Activated T-helper 9 cell treated with anti-CD3 and anti-CD28 coated beads, Interleukin-2, amount 50 U/mL, for 16 hours (primary cell): ENCODE measurements around the gene ARHGAP33.
"Not testable (repeated sequence)": the region's sequence is repeated elsewhere in the genome, so short reads cannot be mapped to it uniquely, and the experiment has no call there.

Experiments used
- DNase-seq: peaks from one replicate; pipeline ENCODE4 v3.0.0-alpha.2; 2020; ENCODE audit warnings: low read depth

Gene ARHGAP33

DNA sequence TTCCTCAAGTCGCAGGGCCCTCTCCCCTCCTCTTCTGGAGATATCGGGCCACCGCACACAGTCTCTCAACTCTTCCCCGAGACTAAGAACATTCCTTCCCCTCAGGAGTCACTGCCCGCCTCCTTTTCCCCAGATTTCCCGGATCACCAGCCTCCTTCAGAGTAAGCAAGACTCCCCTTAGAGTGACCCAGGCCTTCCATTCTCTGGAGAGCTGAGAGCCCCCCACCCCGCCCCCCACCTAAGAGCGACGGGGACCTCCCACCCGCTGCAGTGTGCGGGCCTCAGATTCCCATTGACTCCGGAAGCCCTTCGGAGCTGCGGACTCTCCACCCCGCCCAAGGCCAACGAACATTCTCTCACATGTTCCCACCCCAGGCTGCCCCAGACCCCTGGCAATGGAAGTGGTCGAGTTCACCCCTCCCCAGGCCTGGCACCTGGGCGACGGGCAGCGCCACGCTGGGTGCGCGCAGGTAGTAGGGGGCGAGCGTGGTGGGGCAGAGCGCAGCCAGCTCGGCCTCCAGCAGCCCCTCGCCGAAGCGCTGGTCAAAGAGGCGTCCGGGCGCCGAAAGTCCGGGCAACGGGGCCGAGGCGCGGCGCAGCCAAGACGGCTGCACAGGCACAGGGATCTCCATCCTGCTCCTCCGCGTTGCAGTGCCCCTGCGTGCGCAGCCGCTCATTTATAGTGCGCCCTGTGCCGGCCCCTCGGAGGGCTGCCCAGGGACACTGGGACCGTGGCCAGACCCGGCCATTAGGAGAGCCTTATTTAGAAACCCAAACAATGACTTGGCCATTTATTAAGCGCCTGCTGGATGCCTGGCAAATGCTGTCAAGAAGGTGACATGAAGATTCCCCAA is 18.8 kb upstream of the ARHGAP33 start, which contains the start of gene HSPB6:
HSPB6 (minus strand) TSS at position 653 of the 854 bp plus-strand sequence; CDS start at position 632, 21 bp downstream.
- no peak for DNase-seq

DNA sequence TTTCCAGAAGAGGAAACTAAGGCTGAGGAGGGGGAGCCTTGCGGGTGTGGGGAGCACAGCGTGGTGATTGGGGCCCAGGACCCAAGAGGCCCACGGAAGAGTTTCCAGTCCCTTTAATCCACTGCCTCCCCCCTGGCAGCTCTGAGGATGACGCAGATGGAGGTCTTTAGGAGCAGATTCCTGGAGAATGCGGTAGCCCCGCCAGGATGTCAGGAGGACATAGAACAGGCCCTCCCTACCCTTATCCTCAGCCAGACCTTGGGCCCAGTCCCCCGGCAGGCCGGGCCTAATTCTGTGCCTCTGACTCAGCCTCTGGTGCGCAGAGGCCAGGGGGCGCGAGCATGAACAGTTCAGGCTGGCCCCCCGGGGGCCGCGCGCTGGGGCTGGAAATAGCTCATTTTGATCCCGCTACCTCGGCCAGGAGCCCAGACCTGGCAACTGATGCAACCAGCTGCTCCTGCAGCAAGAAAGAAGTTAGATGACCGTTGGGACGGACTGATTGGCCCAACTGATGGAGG is 18.1 kb upstream of the ARHGAP33 start:
- no peak for DNase-seq

DNA sequence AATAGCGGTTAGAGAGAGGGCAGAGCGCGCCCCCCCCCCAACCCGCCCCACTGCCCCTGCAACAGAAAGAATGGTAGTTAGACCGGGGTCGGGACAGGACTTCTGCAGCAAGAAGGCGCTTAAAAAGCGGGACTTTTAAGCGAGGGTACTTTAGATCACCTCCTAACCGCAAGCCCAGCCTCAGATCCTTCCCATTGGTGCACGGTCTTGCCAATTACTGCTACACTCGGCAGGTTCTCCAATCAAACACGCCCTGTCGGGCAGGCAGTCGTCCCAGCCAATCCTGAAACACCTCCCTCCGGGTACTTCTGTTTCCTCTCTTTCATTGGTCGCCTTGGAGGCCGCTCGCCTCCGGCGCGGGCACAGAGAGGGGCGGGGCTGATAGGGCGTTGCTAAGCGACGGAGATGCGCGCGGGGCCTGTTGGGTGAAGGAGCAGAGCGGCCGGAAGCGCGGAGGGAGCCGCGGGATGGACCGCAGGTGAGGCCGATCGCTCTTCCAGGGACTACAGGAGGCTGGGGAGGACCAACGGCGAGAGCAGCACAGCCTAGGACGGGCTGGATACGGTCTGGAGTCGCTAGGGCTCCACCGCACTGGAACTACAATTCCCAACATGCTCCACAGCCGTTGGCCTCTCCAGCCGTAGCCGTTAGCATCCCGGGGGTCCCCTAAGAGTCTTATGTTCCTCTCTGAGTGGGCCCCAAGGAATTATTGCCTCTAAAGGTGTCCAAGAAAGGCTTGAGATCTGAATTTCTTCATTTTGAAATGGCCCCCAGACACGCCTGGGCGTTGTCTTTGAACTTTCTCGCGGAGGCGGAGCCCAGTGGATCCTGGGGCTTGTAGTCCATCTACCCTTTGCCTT is 17.4 kb upstream of the ARHGAP33 start, which contains the start of gene PROSER3:
PROSER3 (plus strand) TSS at position 428 of the 860 bp plus-strand sequence; CDS start at position 468, 40 bp downstream.
- DNase-seq = peak; percentile 95

DNA sequence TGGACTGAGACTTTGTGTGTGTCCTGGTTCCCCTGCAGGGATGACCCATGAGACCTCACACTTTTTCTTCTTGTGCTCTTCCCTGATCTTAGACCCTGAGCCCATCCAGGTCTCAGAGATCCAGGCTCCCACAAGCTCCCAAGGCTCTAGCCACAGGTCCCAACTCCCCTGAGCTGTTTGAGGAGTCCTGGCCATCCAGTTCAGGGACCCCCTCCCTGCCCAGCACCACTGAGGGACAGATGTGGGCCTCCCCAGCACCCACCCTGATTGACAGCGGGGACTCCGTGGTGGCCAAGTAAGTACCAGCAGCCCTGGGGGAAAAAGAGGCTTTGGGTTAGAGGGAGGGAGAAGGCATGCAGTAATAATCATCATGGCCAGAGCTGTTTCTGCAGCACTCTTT is 15.7 kb upstream of the ARHGAP33 start:
- no peak for DNase-seq

DNA sequence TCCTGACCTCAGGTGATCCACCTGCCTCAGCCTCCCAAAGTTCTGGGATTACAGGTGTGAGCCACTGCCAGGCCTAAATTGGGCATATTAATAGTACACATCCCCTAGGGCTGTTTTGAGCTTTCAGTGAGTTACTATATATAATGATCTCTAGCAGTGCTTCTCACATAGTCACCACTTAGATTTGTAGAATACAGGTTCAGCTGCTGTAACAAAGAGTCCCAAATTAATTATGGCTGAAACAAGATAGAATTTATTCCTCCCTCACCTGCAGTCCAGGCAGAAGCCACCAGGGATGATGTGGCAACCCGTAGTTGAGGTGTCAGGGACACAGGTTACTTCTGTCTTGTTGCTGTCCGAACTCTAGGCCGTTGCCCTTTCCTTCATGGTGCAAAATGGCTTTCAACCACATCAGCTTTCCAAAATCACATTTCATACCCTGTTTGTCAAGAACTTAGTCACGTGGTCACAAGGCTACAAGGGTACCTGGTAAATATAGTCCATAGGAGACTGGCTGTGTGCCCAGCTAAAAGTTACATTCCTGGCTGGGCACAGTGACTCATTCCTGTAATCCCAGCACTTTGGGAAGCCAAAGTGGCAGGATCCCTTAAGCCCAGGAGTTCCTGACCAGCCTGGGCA is 14.5 kb upstream of the ARHGAP33 start:
- DNase-seq = no peak

DNA sequence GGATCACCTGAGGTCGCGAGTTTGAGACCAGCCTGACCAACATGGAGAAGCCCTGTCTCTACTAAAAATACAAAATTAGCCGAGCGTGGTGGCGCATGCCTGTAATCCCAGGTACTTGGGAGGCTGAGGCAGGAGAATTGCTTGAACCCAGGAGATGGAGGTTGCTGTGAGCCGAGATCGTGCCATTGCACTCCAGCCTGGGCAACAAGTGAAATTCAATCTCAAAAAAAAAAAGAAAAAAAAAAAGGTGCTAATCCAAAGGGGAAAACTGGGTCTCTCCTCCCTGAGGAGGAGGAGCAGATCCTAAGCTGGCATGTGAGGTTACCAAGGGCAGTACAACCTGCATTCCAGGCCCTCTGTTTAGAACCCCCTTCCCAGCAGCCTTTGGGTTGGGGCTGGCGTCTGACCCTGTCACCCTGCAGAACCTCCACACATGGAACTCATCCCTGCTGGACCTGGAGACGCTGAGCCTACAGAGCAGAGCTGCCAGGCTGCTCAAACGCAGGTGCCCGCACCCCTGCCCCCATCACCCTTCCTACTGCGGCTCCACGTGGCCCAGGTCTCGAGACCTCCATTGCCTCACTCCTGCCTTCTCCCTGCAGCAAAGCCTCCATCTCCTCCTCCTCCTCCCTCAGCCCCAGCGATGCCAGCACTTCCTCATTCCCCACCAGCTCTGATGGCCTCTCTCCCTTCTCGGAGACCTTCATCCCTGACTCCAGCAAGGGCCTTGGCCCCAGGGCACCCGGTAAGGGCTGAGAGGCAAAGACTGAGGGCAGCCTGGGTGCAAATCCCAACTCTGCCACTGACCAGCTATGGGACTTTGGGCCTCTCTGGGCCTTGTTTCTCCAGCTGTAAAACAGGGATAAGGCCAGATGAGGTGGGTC is 10.7 kb upstream of the ARHGAP33 start:
- DNase-seq = no peak

DNA sequence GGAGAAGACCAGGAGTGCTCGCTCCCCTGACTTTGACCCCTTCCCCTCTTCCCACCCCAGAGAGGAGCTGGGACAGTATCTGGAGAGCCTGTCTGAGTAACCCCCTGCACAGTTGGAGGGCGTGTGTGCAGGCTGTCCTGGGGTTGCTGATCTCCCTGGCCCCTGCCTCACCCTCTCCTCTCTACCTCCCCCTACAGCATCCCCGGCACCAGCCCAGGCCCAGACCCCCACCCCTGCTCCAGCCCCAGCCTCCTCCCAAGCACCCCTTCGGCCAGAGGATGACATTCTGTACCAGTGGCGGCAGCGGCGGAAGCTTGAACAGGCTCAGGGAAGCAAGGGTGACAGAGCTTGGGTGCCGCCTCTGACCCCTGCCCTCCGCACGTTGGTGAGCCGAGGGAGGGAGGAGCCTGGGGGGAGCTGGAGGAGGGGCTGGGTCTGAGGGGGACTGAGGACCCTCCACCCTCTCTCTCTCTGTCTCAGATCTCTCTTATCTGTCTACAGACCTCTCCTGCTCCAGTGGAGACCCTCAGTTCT is 8.7 kb upstream of the ARHGAP33 start:
- DNase-seq = no peak

DNA sequence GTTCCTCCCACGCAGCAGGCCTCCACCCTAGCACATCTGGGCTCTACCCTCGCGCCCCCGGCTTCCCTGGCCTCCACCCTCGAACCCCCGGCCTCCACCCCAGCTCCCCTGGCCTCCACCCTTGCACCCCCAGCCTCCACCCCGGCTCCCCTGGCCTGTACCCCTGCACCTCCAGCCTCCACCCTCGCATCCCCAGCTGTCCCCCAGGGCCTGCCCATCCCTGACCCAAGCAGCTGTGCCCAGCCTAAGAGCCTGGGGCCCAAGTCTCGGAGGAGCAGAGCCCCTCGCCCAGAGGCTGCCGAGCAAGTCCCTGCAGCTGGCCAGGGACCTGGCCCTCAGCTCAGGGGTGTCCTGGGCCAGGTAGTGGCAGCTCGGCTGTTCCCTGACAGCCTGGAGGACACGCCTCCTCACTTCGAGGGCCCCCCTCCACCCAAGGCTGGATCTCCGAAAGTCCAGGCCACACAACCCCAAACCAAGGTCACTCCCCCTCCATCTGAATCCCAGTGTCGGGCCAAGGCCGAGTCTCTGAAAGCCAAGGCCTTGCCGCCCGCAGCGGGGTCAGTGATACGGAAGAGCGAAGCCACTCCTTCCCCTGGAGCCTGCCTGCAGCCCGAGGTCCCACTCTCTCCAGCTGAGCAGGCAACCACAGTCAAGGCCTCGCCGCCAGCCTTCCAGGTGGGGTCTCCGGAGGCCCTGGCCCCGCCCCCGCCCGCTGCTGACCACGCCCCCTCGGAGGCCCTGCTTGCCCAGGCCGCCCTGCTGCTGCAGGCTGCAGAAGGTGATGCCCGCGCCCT is 7.9 kb upstream of the ARHGAP33 start:
- no peak for DNase-seq

DNA sequence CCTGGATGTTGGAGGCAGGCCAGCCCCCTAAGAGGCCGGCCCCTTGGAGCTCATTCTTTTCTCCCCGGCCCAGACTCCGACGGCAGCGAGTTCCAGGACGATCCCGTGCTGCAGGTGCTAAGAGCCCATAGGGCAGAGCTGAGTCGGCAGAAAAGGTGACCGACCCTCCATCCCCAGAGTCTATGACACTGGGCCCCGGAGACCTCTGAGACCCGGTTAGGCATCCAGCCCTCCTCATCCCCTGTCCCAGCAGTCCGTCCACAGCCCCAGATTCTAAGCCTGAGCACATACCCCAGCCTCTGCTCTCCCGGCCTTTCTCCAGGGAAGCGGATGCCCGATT is 7.3 kb upstream of the ARHGAP33 start:
- no peak for DNase-seq

DNA sequence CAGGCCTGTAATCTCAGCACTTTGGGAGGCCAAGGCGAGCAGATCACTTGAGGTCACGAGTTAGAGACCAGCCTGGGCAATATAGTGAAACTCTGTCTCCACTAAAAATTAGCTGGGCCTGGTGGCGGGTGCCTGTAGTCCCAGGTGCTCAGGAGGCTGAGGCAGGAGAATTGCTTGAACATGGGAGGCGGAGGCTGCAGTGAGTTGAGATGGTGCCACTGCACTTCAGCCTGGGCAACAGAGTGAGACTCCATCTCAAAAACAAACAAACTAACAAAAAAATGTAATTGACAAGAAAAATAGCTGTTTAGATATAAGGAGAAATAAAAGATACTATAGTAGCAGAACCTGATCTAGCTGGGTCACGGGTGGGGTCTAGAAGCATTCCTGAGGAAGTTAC is 3.0 kb upstream of the ARHGAP33 start:
- DNase-seq = not testable (repeated sequence)

DNA sequence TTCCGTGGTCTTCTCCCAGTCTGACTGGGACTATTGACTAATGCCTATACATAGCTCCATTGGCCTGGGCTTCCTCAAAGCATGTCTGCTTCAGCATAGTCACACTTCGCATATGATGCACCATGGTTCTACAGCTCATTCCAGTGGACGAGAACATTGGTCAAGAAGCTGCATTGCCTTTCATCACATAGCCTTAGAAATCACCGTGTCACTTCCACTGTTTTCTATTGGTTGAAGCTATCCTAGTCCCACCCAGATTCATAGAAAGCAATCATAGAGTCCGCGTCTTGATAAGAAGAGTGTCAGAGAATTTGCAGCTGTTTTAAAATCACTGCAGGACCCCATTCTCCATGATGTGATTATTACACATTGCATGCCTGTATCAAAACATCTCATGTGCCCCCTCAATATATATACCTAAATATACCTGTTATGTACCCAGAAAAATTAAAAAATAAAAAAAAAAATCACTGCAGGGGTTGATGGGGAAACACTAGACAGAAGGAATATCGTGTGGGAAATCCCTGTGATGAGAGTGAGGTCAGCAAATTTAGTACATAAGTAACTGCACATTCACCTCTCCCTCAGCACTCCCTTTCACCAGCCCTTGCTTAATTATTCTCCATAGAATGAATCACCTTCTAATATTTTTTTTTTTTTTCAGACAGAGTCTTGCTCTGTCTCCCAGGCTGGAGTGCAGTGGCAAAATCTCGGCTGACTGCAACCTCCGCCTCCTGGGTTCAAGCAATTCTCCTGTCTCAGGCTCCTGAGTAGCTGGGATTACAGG is 2.2 kb upstream of the ARHGAP33 start:
- DNase-seq = no peak

DNA sequence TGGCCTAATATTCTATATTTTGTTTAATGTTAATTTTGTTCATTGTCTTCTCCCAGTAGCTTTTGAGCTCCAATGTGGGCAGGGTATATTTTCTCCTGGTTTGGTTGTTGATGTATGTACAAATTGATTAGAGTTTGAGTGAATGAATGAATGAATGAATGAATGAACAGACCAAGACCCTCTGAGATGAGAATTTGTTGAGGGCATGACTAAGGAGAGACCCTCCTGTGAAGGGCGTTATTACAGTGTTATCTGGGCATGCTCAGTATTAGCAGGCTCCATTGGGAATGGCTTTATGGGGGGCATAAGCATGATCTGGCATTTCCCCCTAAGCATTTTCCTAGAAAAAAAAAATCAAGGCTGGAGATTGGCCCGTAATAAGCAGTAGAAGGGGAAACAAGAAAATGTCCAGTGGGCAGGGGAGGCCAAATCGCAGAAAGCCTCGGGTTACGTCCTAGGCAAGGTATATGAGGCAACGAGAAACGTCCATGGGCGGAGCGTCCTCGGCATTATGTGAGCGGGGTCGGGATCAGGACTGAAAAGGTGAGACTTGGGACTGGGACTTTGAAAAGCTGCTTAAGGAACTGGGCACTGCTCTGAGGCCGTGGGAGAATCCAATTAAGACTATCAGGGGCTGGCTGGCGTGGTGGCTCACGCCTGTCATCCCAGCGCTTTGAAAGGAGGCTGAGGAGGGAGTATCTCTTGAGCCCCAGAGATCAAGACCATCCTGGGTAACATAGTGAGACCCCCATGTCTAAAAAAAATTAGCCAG is 904 bp upstream of the ARHGAP33 start:
- DNase-seq = no peak

DNA sequence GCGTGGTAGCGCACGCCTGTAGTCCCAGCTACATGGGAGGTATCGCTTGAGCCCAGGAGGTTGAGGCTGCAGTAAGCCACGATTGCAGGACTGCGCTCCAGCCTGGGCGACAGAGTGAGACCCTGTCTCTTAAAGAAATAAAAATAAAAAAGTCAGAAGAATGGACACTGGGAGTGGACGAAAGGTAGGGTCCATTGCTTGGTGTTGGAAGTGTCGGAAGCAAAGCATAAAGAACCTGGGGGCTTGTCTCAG is 392 bp upstream of the ARHGAP33 start:
- DNase-seq = no peak

DNA sequence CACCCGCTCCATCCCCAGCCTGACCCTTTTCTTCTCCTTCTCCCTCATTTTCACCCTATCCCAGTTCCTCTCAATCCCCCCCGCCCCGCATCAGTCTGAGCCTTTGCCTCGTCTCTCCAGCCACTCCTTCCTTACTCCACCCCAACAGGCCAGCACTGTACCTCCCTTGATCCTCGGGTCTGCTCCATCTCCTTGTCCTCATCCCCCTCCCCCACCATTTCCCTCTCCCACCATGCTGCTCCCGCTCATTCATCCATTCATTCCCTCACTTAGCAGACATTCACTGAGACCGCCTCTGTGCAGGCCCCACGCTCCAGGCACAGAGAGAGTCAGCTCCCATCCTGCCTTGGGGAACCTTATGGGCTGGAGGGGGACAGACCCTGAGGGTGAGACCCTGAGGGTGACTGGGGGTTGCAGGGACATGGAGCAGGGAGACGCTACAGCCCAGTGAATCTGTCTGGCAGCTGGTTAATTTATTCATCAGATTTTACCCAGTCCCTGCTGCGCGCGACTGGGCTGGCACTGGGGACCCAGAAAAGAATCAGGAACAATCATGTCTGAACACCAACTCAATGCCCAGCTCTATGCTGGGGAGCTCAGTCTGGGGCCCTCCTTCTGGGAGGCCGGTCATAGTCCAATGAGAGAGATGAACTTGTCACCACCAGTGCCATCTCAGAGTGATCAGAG is 881 bp downstream of the ARHGAP33 start:
- DNase-seq = no peak

DNA sequence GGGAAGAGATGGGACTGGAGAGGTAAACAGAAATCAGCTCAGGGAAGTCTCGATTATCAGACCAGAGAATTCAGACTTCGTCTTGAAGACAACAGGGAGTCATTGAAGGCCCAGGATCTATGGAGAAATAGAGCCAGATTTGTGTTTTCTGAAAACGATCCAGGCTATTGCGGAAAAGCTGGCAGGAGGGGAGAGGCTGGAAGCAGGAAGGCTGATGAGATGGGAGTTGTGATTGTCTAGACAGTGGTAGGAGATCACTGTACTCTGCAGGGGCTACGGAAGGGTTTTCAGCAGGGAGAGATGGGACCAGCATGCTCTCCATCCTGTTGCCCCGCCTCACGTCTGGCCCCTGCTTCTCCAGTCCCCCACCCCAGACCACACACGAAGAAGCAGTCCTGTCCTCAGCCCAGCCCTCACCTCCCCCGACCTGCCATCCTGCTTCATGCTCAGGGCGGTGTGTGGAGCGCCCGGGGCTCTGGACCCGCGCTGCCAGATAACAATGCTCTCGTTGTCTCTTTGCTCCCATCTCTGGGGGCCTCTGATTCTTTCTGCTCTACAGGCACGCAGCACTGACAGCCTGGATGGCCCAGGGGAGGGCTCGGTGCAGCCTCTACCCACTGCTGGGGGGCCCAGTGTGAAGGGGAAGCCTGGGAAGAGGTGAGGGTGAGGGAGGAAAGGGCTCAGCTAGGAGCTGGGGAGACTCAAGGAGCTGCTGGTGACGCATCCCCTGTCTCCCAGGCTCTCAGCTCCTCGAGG is 1.9 kb downstream of the ARHGAP33 start:
- DNase-seq = no peak

DNA sequence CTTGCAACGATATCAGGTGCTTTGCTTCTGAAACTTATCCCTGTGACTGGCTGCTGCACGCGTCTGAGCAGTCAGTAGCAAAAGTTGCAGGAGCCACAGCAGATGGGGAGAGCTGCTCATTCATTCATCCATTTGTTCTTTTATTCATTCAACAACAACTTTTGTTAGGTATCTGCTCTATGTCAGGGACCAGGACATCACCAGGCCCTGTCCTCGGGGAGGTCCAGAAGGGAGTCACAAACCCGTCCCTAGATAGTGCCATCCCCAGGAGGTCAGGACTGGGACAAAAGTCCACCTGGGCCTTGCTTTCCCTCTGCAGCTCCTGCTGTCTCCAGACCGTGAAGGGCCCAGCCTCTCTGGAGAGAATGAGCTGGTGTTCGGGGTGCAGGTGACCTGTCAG is 2.6 kb downstream of the ARHGAP33 start:
- no peak for DNase-seq

DNA sequence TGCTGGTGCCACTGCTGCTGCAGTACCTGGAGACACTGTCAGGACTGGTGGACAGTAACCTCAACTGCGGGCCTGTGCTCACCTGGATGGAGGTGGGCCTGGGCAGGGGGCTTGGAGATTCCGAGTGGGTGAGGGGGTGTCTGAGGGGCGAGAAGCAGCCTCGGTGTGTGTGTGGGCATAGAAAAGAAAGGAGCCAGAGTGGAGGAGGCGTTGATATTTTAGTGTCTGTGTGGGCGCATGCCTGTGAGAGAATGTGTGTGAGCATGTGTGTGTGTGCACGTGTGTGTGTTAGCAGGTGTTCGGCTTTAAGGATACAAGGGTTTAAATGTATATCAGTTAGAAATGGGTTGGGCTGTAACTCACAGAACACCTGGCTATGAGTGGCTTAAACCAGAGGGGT is 3.7 kb downstream of the ARHGAP33 start:
- DNase-seq = no peak

DNA sequence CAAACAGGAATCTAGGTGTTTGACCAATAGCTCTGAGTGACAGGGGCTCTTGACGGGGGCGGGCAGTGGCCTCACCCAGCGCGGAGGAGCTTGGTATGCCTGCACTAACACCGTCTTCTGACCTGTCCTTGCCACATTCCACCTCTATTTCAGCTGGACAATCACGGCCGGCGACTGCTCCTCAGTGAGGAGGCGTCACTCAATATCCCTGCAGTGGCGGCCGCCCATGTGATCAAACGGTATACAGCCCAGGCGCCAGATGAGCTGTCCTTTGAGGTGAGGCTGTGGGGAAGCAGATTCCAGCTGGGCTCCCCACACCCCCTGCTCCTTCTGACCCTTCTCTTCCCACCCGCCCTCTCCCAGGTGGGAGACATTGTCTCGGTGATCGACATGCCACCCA is 4.7 kb downstream of the ARHGAP33 start:
- no peak for DNase-seq
